Heart right ventricle (tissue), 16 donors: ENCODE results near the gene DNAAF6. TPM values are rescaled to one million over a fixed set of nuclear protein-coding genes. Genes with fewer than 3 reads are reported as not detected.
"Not testable (repeated sequence)": the region's sequence is repeated elsewhere in the genome, so short reads cannot be mapped to it uniquely, and the experiment has no call there.

Experiments used
- ATAC-seq, 8 donors: fragments of 200-7000 bp; cut with Tn5 transposase; one replicate each; pipeline ENCODE4 v1.9.1; 2020; ENCODE audit warnings: mild to moderate bottlenecking in 8 of 8, moderate library complexity in 8 of 8, moderate number of reproducible peaks in 1 of 8
- DNase-seq, 2 donors: peaks; one replicate each; pipeline ENCODE4 v3.0.0-alpha.2; 2020
- H3K27ac ChIP-seq, 10 donors: fragments of 200-600 bp; sonication (generic) in 2 of 10; one replicate each; pipeline versions ENCODE4 v1.5.0 to v1.8.0; 2020 to 2022; ENCODE audit warnings: mild to moderate bottlenecking in 3 of 10
- H3K27me3 ChIP-seq, 7 donors: fragments of 200-600 bp; one replicate each; pipeline ENCODE4 v1.8.0; 2021 to 2022; ENCODE audit warnings: mild to moderate bottlenecking in 2 of 7
- H3K36me3 ChIP-seq, 9 donors: fragments of 200-600 bp; sonication (generic) in 1 of 9; one replicate each; pipeline versions ENCODE4 v1.5.0 to v1.8.0; 2020 to 2022; ENCODE audit warnings: mild to moderate bottlenecking in 2 of 9
- H3K4me1 ChIP-seq, 9 donors: fragments of 200-600 bp; sonication (generic) in 1 of 9; one replicate each; pipeline versions ENCODE4 v1.5.0 to v1.8.0; 2020 to 2022; ENCODE audit warnings: mild to moderate bottlenecking in 4 of 9
- H3K4me3 ChIP-seq, 10 donors: fragments of 200-600 bp; sonication (generic) in 2 of 10; one replicate each; pipeline versions ENCODE4 v1.5.0 to v1.8.0; 2020 to 2022; ENCODE audit warnings: mild to moderate bottlenecking in 7 of 10, moderate library complexity in 2 of 10
- H3K9me3 ChIP-seq, 11 donors: fragments of 200-600 bp in 10 of 11; sonication (generic) in 2 of 11; one replicate each; pipeline versions ENCODE4 v1.5.0 to v1.8.0; 2013 to 2022; ENCODE audit warnings: mild to moderate bottlenecking in 2 of 11, control low read depth in 1 of 11, moderate library complexity in 1 of 11
- WGBS, 2 donors: extraction: QIAGEN DNeasy Blood & Tissue Kit; methylation state at CpG; one replicate each; pipeline ENCODE4 v1.1.7; 2013; ENCODE audit warnings: inconsistent platforms in 1 of 2; 5-methylcytosine and 5-hydroxymethylcytosine counted together
- intact Hi-C, 10 donors: fragments of 100-400 bp; cut with DNase I; formaldehyde crosslinking; loops; one replicate each; pipeline versions ENCODE4 v1.11.1 to v1.14.2; 2022
- polyA plus RNA-seq, 2 donors: library from polyadenylated mRNA; stranded (reverse); fragments of 200-250 nt; gene quantifications; one replicate each; pipeline ENCODE4 v1.2.3, GENCODE V29; 2013
- total RNA-seq, 10 donors: library from RNA; stranded (reverse); fragmentation: NEBNext Ultra II Directional in 3 of 10; extraction: Animal tissue kit (Norgen Biotek cat#: 25700) in 3 of 10; gene quantifications; one replicate each; pipeline versions ENCODE4 v1.2.1 to v1.2.4, GENCODE V29; 2021 to 2023
- TF ChIP-seq, protein P1 (sequence below), 9 donors: fragments of 200-600 bp; sonication (generic) in 2 of 9; IDR thresholded peaks; one replicate each; pipeline versions ENCODE4 v1.5.0 to v1.8.0; 2021 to 2022; ENCODE audit warnings: antibody characterized with exemption in 9 of 9, mild to moderate bottlenecking in 5 of 9, moderate library complexity in 1 of 9
- donor health status: Arrhythmogenic right ventricular cardiomyopathy.
- donor health status: ischemic (EF 13 %, LVEDD 7.1; RV severe dilation, severe dysfunction).
- donor health status: healthy with polysubstance abuse.
- donor health status: DM: no; HTN: yes; CAD: no.
- donor health status: DM: no; HTN: no; CAD: no.
- donor health status: ischemic (EF 25% LVEDD 6.9; RV normal size, moderate dysfunction).
- donor health status: ischemic (EF 25% LVEDD 5.7; RV mildly dilated, moderate dysfunction).
- donor health status: healthy.
- donor health status: DM: yes; HTN: yes; CAD: no.
- donor health status: Ischemic cardiomyopathy.
- donor health status: ischemic (EF 35%, LVEDD 5.7; RV mildly dilated, moderate dysfunction).
- donor health status: nonischemic (EF 11% LVEDD 7.7; RV severe dilation, severe dysfunction).
- donor health status: DM: yes; HTN: yes; CAD: no.
- donor health status: PGD.
- donor health status: ischemic (EF 29% LVEDD 5.4; RV normal size, mild dysfunction).
- donor health status: nonischemic (EF 23%, LVEDD 6.1; RV moderate dilation, normal function).

The DNAAF6 gene
- total and polyA plus RNA-seq, 12 donors, result not detected

DNA sequence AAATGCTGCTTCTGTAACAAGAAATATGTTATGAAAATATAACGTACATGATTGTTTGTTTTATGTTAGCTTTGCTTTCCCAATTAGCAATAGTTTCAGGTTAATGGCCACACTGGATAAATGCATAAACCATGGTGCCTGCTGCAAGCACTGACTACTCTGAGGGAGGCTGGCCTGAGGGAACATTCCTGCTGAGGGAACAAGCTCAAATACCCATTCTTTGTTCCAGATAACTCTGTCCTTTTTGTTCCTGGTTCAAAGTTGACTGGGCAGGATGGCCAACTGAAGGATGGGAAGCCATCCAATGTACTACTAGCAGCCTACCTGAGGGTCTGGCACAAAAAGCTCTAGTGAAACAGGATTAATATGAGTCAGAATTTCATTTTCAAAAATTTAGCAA, 37.7 kb upstream of the DNAAF6 start:
- WGBS, 2 donors, result 73 to 82% methylated on average over 1 of the region's 1 CpG

DNA sequence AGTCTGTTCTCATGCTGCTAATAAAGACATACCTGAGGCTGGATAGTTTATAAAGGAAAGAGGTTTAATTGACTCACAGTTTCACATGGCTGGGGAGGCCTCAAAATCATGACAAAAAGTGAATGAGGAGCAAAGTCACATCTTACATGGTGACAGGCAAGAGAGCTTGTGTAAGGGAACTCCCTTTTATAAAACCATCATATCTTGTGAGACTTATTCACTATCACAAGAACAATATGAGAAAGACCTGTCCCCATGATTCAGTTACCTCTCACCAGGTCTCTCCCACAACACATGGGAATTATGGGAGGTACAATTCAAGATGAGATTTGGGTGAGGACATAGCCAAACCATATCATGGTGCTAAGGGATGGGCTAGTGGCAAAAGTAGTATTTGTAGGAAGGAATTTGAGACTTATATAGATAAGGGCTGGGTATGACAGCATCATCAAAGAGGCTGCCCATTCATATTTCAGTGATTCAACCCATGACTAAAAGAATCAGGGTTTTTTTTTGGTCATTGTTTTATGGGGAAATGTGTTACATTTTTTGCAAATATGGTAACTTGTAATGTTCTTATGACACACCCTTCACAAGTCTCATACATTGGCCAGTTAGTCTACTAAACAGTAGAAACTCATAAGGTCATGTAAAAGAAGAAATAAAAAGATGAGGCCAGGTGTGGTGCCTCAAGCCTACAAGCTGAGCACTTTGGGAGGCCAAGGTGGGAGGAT, 34.9 kb upstream of the DNAAF6 start:
- intact Hi-C loops, result no loop called here
- Histone ChIP-seq H3K36me3 (no peaks in the 10 kb centered on the region), H3K4me3 (no peak overlapping the region), H3K4me1 (no peaks in the 10 kb centered on the region), H3K27me3 (peaks cover 0 to 52% (median 0%) of the 10 kb centered on the region in 7 donors), H3K27ac (no peak overlapping the region), H3K9me3 (no peaks in the 10 kb centered on the region)
- DNase-seq, result no peak
- TF ChIP-seq, protein P1, sequence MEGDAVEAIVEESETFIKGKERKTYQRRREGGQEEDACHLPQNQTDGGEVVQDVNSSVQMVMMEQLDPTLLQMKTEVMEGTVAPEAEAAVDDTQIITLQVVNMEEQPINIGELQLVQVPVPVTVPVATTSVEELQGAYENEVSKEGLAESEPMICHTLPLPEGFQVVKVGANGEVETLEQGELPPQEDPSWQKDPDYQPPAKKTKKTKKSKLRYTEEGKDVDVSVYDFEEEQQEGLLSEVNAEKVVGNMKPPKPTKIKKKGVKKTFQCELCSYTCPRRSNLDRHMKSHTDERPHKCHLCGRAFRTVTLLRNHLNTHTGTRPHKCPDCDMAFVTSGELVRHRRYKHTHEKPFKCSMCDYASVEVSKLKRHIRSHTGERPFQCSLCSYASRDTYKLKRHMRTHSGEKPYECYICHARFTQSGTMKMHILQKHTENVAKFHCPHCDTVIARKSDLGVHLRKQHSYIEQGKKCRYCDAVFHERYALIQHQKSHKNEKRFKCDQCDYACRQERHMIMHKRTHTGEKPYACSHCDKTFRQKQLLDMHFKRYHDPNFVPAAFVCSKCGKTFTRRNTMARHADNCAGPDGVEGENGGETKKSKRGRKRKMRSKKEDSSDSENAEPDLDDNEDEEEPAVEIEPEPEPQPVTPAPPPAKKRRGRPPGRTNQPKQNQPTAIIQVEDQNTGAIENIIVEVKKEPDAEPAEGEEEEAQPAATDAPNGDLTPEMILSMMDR (IDR thresholded peaks at IDR 0.05), result no peak
- ATAC-seq, result no peak

More for the DNA sequence above, 37.7 kb upstream of the DNAAF6 start:
- no peaks in the 10 kb centered on the region for H3K36me3 ChIP-seq
- no peak overlapping the region for H3K27ac ChIP-seq
- H3K4me3 ChIP-seq, result no peak overlapping the region
- H3K27me3 ChIP-seq, result peaks cover 0 to 54% (median 0%) of the 10 kb centered on the region in 7 donors
- DNase-seq, result no peak
- no peaks in the 10 kb centered on the region for H3K9me3 ChIP-seq
- TF ChIP-seq, protein P1 (IDR thresholded peaks at IDR 0.05), result no peak
- ATAC-seq, result no peak
- H3K4me1 ChIP-seq, result no peaks in the 10 kb centered on the region
- intact Hi-C loops, result no loop called here

DNA sequence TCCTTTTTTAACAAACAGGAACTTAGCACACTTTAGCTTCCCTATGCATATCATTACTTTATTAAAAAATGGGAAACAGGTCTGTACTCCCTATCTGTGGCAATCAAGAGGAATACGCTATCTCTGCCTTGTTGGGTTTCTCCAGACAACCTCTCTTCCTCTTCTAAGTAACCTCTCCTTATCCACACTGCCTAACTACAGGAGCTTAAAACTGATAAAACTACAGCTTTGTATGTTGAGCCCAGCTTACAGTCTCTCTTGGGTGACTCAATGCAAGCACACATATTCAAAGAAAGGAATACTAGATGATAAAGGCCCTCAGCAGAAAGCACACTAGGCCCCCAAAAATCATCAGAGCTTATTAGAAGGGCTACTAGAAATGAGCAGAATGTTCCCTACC, 9.1 kb upstream of the DNAAF6 start:
- DNase-seq (no peak), ATAC-seq (no peak)
- intact Hi-C loops, result no loop called here
- Histone ChIP-seq H3K36me3 (no peaks in the 10 kb centered on the region), H3K4me1 (no peaks in the 10 kb centered on the region), H3K27ac (no peak overlapping the region), H3K9me3 (no peaks in the 10 kb centered on the region), H3K27me3 (peaks cover 0 to 56% (median 0%) of the 10 kb centered on the region in 7 donors), H3K4me3 (no peak overlapping the region)
- TF ChIP-seq, protein P1 (IDR thresholded peaks at IDR 0.05), result no peak
- WGBS, 2 donors, result 83 to 85% methylated on average over 1 of the region's 1 CpG

DNA sequence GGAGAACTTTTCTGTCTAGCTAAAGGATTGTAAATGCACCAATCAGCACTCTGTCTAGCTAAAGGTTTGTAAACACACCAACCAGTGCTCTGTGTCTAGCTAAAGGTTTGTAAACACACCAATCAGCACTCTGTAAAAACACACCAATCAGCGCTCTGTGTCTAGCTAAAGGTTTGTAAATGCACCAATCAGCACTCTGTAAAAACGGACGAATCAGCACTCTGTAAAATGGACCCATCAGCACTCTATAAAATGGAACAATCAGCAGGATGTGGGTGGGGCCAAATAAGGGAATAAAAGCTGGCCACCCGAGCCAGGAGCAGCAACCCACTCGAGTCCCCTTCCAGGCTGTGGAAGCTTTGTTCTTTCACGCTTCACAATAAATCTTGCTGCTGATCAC, 8.3 kb upstream of the DNAAF6 start:
- DNase-seq, H3K4me3 ChIP-seq, H3K36me3 ChIP-seq, intact Hi-C loops, H3K4me1 ChIP-seq, ATAC-seq, H3K9me3 ChIP-seq, H3K27ac ChIP-seq: not testable (repeated sequence)
- 84 to 87% methylated on average over 6 of the region's 6 CpGs for WGBS, 2 donors
- H3K27me3 ChIP-seq, result peaks cover 0 to 51% (median 0%) of the 10 kb centered on the region in 7 donors

DNA sequence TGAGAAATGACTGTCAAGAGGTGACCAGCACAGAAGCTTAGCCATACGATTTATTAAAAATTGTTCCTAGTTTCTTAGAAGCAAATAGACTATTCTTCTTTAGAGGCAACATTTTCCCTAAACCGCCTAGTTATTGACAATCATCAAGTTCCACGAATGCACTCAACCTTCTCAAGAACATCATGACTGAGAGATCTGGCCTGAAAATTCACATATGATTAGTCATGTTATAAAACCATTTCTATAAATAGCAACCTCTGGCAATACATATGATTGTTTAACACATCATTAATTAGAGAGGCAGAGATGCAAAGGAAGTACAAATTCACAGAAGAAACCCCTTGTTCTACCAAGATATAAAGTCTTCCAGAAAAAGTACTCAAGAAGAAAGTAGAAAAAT, 6.9 kb upstream of the DNAAF6 start:
- WGBS, 2 donors, result 87 to 90% methylated on average over 3 of the region's 3 CpGs
- H3K36me3 ChIP-seq, result no peaks in the 10 kb centered on the region
- ATAC-seq (no peak), DNase-seq (no peak)
- H3K4me3 ChIP-seq, result no peak overlapping the region
- intact Hi-C loops, result no loop called here
- TF ChIP-seq, protein P1 (IDR thresholded peaks at IDR 0.05), result no peak
- H3K27ac ChIP-seq, result no peak overlapping the region
- no peaks in the 10 kb centered on the region for H3K4me1 ChIP-seq
- H3K27me3 ChIP-seq, result peaks cover 0 to 39% (median 0%) of the 10 kb centered on the region in 7 donors
- no peaks in the 10 kb centered on the region for H3K9me3 ChIP-seq
